ENCODE data around the gene MFSD6.

The MFSD6 gene

DNA sequence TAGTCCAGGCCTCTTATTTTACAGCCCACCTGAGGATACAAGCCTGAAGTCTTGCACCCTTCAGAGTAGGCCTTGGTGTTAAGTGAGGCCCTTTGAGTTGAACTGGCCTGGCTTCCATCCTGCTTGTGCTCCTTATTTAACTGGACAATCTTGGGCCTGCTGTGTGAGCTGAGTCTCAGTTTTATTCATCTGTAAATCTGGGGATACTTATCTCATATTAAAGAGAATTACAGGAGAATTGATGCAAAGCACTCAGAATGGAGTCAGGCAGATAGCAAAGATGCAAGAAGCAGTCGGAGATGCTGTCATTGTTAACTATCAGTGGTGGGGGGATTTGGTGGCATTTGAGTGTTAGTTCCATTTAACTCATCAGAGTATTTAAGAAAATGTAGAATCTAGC lies 36.8 kb downstream of the MFSD6 start:
- H3K4me1 ChIP-seq (ENCODE audit: control insufficient read depth, low read depth, low read length) = no peaks in the 10 kb centered on the region
- H3K27ac ChIP-seq (ENCODE audit: low read length) = no peak overlapping the region
- H3K9me3 ChIP-seq (ENCODE audit: control insufficient read depth, low read depth, low read length) = no peaks in the 10 kb centered on the region
- H3K9ac ChIP-seq (ENCODE audit: low read length) = no peak overlapping the region
- H3K36me3 ChIP-seq (ENCODE audit: control insufficient read depth, low read depth, low read length) = no peaks in the 10 kb centered on the region
- H3K27me3 ChIP-seq (ENCODE audit: control insufficient read depth, insufficient read depth, low read length) = no peaks in the 10 kb centered on the region
- H3K4me3 ChIP-seq (ENCODE audit: low read length) = no peak overlapping the region

DNA sequence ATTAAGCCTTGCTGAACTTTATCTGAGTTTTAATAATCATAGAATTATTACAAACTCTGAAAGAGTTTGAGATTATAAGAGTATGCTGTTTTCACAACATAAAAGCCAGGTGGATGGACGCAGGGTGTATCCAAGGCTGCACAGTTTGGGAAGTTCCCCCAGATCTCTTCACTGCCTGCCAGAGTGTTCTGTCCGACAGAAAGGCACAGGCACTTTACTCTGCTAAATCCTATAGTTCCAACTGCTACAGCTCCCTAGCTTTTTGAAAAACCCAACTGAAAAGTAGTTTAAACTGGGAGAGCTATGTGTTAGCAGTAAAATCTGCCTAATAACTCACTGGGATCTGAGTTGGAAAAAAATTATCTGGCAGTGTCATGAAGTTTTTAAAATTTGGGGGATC lies 38.0 kb downstream of the MFSD6 start:
- Histone ChIP-seq H3K27ac (ENCODE audit: low read length) (no peak overlapping the region), H3K9me3 (ENCODE audit: control insufficient read depth, low read depth, low read length) (no peaks in the 10 kb centered on the region), H3K9ac (ENCODE audit: low read length) (no peak overlapping the region), H3K4me1 (ENCODE audit: control insufficient read depth, low read depth, low read length) (no peaks in the 10 kb centered on the region), H3K4me3 (ENCODE audit: low read length) (no peak overlapping the region), H3K36me3 (ENCODE audit: control insufficient read depth, low read depth, low read length) (no peaks in the 10 kb centered on the region), H3K27me3 (ENCODE audit: control insufficient read depth, insufficient read depth, low read length) (no peaks in the 10 kb centered on the region)

DNA sequence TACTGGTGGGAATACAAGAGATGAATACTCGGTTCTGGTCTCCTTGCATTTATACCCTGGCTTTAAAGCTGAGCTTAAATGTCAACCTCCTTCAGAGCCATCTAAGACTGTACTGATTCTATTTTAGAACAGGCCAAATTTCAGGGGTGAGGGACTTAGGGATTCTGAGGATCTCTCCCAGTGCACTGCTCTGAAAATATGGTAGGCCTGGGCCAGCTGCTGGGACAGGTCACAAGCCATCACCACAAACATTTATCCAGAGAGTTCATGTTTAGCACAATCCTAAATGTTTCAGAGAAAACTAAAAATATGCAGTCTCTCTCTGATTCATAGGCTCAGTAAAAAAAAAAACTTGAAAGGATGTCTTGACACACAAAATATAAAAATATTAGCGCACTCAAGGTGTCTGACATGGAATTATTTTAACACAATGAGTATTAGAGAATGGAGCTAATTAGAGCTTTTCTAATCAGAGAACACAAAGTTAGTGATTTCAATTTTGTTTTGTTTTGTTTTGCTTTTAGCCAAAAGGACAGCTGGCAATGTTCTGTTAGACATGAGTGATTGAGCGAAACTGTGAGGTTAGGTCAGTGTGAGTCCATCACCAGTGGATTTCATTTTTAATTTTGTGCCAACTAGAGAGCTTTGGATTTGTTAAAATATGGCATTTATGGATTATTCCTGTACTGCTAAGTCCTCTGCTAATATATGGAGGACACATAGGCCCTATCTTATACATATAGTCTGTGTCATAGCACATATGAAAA lies 38.8 kb downstream of the MFSD6 start:
- Histone ChIP-seq H3K27me3 (ENCODE audit: control insufficient read depth, insufficient read depth, low read length) (no peaks in the 10 kb centered on the region), H3K27ac (ENCODE audit: low read length) (no peak overlapping the region), H3K9me3 (ENCODE audit: control insufficient read depth, low read depth, low read length) (no peaks in the 10 kb centered on the region), H3K9ac (ENCODE audit: low read length) (no peak overlapping the region), H3K4me3 (ENCODE audit: low read length) (no peak overlapping the region), H3K36me3 (ENCODE audit: control insufficient read depth, low read depth, low read length) (no peaks in the 10 kb centered on the region), H3K4me1 (ENCODE audit: control insufficient read depth, low read depth, low read length) (no peaks in the 10 kb centered on the region)

DNA sequence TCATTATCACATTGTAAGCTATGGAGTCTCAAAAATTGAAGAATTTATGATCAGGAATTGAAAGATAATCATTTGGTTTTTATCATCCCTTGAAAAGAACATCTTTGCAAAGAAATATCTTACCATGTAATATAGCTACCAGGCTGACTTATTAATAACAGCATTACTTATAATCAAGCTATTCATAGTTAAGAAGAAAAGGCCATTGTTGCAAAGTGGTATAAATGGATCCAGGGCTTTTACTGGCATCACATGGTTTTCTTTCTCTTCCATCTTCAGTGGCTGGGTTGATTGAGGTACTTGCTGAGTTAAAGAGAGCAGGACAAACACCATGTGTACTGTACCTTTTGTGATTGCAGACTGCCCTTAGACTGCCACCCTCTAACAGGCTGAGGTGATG lies 39.6 kb downstream of the MFSD6 start:
- Histone ChIP-seq H3K4me1 (ENCODE audit: control insufficient read depth, low read depth, low read length) (no peaks in the 10 kb centered on the region), H3K27ac (ENCODE audit: low read length) (no peak overlapping the region), H3K36me3 (ENCODE audit: control insufficient read depth, low read depth, low read length) (no peaks in the 10 kb centered on the region), H3K27me3 (ENCODE audit: control insufficient read depth, insufficient read depth, low read length) (no peaks in the 10 kb centered on the region), H3K9me3 (ENCODE audit: control insufficient read depth, low read depth, low read length) (no peaks in the 10 kb centered on the region), H3K9ac (ENCODE audit: low read length) (no peak overlapping the region), H3K4me3 (ENCODE audit: low read length) (no peak overlapping the region)

DNA sequence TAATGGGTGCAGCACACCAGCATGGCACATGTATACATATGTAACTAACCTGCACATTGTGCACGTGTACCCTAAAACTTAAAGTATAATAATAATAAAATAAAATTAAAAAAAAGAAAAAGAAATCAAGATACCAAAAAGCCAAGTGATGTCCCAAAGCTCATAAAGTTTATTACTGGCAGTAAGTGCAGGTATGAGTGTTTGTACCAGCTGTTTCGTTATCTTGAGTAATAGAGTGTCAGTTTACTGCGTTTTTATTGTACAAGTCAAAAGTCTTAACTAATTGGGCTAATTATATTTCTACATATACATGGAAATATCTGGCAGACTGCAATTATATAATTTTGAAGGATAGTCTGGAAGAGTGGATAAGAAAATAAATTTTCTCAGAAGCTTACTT lies 41.8 kb downstream of the MFSD6 start:
- Histone ChIP-seq H3K9me3 (ENCODE audit: control insufficient read depth, low read depth, low read length) (no peaks in the 10 kb centered on the region), H3K4me3 (ENCODE audit: low read length) (no peak overlapping the region), H3K36me3 (ENCODE audit: control insufficient read depth, low read depth, low read length) (no peaks in the 10 kb centered on the region), H3K27me3 (ENCODE audit: control insufficient read depth, insufficient read depth, low read length) (no peaks in the 10 kb centered on the region), H3K4me1 (ENCODE audit: control insufficient read depth, low read depth, low read length) (no peaks in the 10 kb centered on the region), H3K9ac (ENCODE audit: low read length) (no peak overlapping the region), H3K27ac (ENCODE audit: low read length) (no peak overlapping the region)

DNA sequence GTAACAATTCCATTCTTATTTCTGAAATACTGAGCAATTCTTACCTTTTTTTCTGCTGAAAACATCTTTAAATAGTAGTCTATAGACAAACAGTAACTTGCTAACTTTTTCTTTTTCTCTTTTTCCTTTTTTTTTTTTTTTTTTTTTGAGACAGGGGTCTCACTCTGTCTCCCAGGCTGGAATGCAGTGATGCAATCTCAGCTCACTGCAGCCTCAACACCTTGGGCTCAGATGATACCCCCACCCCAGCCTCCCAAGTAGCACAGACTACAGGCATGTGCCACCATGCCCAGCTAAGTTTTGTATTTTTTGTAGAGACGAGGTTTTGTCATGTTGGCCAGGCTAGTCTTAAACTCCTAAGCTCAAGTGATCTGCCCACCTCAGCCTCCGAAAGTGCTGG lies 42.2 kb downstream of the MFSD6 start:
- Histone ChIP-seq H3K27ac (ENCODE audit: low read length) (no peak overlapping the region), H3K27me3 (ENCODE audit: control insufficient read depth, insufficient read depth, low read length) (no peaks in the 10 kb centered on the region), H3K36me3 (ENCODE audit: control insufficient read depth, low read depth, low read length) (no peaks in the 10 kb centered on the region), H3K4me3 (ENCODE audit: low read length) (no peak overlapping the region), H3K9ac (ENCODE audit: low read length) (no peak overlapping the region), H3K4me1 (ENCODE audit: control insufficient read depth, low read depth, low read length) (no peaks in the 10 kb centered on the region), H3K9me3 (ENCODE audit: control insufficient read depth, low read depth, low read length) (no peaks in the 10 kb centered on the region)

DNA sequence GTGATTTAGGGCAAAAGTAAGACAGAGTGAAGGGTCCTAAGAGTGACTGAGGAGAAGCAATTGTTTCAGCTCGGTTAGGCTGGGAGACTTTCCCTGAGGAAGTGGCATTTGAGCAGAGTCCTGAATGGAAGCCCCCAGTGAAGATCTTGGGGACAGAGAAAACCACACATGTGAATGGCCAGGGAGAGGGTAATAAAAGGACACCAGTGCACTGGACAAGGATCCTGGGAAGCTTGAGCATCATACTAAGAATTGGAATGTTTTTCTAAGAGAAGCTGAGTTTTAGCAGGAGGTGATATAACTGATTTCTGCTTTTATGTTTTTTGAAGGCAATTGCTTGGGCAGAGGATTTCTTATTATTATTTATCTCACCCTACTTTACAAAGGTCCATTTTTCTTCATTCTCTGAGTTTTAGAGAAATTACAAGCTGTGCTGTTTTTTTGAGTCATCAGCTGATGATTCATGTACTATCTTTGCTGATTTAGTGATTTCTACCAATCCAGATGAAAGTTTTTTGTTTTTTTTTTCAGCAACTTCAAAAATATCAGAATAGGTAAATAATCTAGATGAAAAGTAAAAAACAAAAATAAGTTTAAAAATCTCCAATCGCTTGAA lies 43.5 kb downstream of the MFSD6 start:
- Histone ChIP-seq H3K4me1 (ENCODE audit: control insufficient read depth, low read depth, low read length) (no peaks in the 10 kb centered on the region), H3K9ac (ENCODE audit: low read length) (no peak overlapping the region), H3K9me3 (ENCODE audit: control insufficient read depth, low read depth, low read length) (no peaks in the 10 kb centered on the region), H3K27me3 (ENCODE audit: control insufficient read depth, insufficient read depth, low read length) (no peaks in the 10 kb centered on the region), H3K4me3 (ENCODE audit: low read length) (no peak overlapping the region), H3K27ac (ENCODE audit: low read length) (no peak overlapping the region), H3K36me3 (ENCODE audit: control insufficient read depth, low read depth, low read length) (no peaks in the 10 kb centered on the region)

DNA sequence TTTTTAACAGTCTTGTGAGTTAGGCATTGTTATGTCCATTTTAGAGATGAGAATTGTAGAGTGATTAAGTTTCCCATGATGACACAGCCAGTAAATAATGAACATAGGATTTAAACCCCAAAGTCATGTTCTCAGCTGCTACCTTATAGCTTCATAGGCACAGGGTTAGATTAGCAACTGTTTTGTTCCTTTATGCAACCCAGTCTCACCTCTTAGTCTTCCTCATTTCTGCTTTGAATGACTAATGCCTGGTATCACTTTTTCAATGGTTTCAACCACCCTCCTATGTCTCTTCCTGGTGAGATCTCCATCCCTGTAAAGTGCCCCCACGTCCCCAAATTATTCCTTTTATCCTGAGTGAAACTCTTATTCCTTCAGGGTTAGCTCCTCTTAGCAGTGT lies 44.3 kb downstream of the MFSD6 start:
- H3K4me3 ChIP-seq (ENCODE audit: low read length) = no peak overlapping the region

DNA sequence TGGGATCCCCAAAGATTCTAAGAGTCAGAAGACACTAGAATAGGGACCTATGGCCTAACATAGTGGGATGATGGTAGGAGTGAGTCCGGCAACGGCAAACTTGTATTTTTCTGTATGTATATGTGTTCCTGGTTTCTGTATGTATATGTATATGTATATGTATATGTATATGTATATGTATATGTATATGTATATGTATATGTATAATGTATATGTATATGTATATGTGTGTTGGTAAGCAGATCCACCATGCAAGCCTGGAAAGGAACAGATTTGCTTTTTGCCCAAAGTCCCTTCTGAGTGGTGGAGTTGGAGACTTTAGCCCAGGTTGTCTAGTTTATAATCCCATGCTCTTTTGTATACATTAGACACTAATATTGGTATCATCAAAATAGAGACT lies 46.6 kb downstream of the MFSD6 start:
- Histone ChIP-seq H3K27me3 (ENCODE audit: control insufficient read depth, insufficient read depth, low read length) (no peaks in the 10 kb centered on the region), H3K36me3 (ENCODE audit: control insufficient read depth, low read depth, low read length) (no peaks in the 10 kb centered on the region)

More for the DNA sequence above, 44.3 kb downstream of the MFSD6 start:
- Histone ChIP-seq H3K27ac (ENCODE audit: low read length) (no peak overlapping the region), H3K4me1 (ENCODE audit: control insufficient read depth, low read depth, low read length) (no peaks in the 10 kb centered on the region), H3K36me3 (ENCODE audit: control insufficient read depth, low read depth, low read length) (no peaks in the 10 kb centered on the region), H3K27me3 (ENCODE audit: control insufficient read depth, insufficient read depth, low read length) (no peaks in the 10 kb centered on the region), H3K9me3 (ENCODE audit: control insufficient read depth, low read depth, low read length) (no peaks in the 10 kb centered on the region), H3K9ac (ENCODE audit: low read length) (no peak overlapping the region)

DNA sequence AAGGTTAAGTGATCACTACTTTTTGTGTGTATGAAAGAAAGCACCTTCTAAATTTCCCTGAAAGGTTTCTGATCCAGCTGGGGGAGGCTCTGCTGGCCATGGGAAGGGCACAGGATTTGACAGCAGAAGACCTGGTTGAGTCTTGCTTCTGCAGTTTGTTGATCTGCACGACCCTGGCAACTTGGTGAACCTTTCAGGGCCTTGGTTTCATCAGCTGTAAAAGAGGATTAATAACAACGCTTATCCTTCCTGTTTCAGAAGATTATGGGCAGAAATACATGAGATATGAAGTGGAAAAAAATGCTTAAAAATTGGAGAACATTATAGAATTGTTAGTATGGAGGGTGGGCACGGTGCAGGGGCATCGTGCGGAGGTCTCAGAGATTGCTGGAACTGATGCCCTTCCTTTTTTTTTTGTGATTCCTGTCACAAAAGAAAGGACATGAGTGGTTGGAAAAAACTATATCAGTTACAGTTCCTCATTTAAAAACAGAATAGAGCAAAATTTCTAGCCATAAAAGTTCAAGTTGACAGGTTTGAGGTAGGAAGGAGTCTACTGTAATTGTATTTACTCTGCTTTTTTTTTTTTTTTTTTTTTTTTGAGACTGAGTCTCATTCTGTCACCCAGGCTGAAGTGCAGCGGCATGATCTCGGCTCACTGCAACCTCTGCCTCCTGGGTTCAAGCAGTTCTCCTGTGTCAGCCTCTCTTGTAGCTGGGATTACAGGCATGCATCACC lies 47.4 kb downstream of the MFSD6 start:
- Histone ChIP-seq H3K9me3 (ENCODE audit: control insufficient read depth, low read depth, low read length) (no peaks in the 10 kb centered on the region), H3K36me3 (ENCODE audit: control insufficient read depth, low read depth, low read length) (no peaks in the 10 kb centered on the region), H3K4me1 (ENCODE audit: control insufficient read depth, low read depth, low read length) (no peaks in the 10 kb centered on the region), H3K27me3 (ENCODE audit: control insufficient read depth, insufficient read depth, low read length) (no peaks in the 10 kb centered on the region), H3K9ac (ENCODE audit: low read length) (no peak overlapping the region), H3K27ac (ENCODE audit: low read length) (no peak overlapping the region), H3K4me3 (ENCODE audit: low read length) (no peak overlapping the region)

More for the DNA sequence above, 46.6 kb downstream of the MFSD6 start:
- Histone ChIP-seq H3K4me3 (ENCODE audit: low read length) (no peak overlapping the region), H3K9me3 (ENCODE audit: control insufficient read depth, low read depth, low read length) (no peaks in the 10 kb centered on the region), H3K4me1 (ENCODE audit: control insufficient read depth, low read depth, low read length) (no peaks in the 10 kb centered on the region), H3K9ac (ENCODE audit: low read length) (no peak overlapping the region), H3K27ac (ENCODE audit: low read length) (no peak overlapping the region)

DNA sequence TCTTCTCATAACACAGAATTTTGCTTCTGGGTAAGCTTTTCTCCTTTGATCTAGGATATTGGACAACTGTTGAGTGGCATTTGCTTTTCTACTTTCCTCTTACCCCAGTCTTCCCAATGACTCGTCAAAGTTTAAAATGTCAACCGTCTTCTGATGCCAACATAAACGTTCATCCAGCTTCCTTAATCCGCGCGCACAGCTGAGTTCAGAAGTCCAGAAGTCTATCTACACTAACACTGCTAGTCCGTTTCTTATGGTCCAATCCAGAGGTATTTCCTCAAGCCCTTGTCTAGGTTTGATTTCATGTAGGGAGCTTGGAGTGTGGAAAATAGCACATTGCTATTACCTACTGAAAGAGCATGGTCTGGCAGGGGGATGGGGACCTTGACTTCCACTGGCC lies 48.7 kb downstream of the MFSD6 start:
- H3K9me3 ChIP-seq (ENCODE audit: control insufficient read depth, low read depth, low read length) = no peaks in the 10 kb centered on the region
- H3K36me3 ChIP-seq (ENCODE audit: control insufficient read depth, low read depth, low read length) = no peaks in the 10 kb centered on the region
- no peaks in the 10 kb centered on the region for H3K4me1 ChIP-seq (ENCODE audit: control insufficient read depth, low read depth, low read length)
- H3K4me3 ChIP-seq (ENCODE audit: low read length) = no peak overlapping the region
- H3K9ac ChIP-seq (ENCODE audit: low read length) = no peak overlapping the region
- H3K27me3 ChIP-seq (ENCODE audit: control insufficient read depth, insufficient read depth, low read length) = no peaks in the 10 kb centered on the region
- H3K27ac ChIP-seq (ENCODE audit: low read length) = no peak overlapping the region

All from iPS-18a (cell line).